Glomerular endothelial cell (primary cell): Measurements from ENCODE around the gene ELSPBP1. TPM values are rescaled to one million over a fixed set of nuclear protein-coding genes. Genes with fewer than 3 reads are reported as not detected.
"Not testable (repeated sequence)": the region's sequence is repeated elsewhere in the genome, so short reads cannot be mapped to it uniquely, and the experiment has no call there.

Source experiments
- DNase-seq: peaks from one replicate; pipeline ENCODE4 v3.0.0-alpha.2; 2011; ENCODE audit warnings: low read depth, low spot score; ENCODE audit errors: extremely low read depth
- total RNA-seq: library from RNA; depleted of rRNA; stranded (reverse); fragments of >200 nt; gene quantifications from 2 replicates; pipeline ENCODE4 v1.2.3, GENCODE V29; 2015

ELSPBP1 gene
- not detected in 2 replicates for total RNA-seq

DNA sequence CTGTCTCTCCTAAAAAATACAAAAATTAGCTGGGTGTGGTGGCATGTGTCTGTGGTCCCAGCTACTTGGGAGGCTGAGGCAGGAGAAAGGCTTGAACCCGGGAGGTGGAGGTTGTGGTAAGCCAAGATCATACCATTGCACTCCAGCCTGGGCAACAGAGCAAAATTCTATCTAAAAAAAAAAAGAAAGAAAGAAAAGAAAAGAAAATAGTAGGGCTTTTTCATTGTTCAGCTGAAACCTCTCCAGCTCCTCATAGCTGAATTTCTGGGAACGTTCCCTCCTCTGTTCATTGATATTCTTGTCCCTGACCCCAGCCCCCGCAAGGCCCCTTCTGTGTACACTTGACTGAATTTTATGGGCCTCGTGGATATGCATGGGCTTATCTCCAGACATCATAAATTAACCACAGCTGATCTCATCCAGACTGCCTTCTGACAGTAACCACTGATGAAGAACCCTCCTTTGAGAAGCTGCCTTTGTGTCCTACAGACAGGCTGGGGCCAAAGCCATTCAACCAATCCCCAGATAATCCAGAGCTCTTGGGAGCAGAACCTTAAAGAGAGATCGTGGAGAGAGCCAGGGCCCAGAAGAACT lies at the start of gene ELSPBP1:
TSS of gene ELSPBP1 (plus strand) at position 424 of the 594 bp plus-strand sequence. CDS start 14,036 bp downstream, outside the sequence.
- no peak for DNase-seq

DNA sequence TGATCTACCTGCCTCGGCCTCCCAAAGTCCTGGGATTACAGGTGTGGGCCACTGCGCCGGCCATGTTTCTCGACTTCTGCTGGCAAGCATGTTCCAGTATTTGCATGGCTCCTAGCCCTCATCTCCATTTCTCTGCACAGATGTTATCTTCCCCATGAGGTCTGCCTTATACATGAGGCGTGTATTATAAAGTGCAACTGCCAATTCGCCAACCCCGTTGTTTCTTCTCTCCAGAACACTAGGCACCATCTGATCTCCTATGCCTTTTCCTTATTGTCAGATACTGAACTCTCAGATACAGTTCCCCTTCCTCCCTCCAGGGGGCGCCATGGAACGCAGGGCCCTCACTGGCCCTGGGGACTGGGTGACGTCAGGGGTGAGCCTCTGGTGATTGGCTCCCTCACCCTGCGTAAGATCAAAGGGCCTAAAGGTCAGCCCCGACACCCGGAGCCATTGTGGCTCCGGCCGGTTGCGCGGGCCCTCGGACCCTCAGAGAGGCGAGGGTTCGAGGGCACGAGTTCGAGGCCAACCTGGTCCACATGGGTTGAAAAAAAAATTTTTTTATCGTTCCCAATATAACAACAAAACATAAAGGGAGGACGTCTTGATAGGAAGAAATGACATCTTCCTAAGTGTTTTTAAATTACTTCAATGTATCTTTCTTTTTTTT lies 44.4 kb upstream of the ELSPBP1 start:
- DNase-seq: not testable (repeated sequence)

DNA sequence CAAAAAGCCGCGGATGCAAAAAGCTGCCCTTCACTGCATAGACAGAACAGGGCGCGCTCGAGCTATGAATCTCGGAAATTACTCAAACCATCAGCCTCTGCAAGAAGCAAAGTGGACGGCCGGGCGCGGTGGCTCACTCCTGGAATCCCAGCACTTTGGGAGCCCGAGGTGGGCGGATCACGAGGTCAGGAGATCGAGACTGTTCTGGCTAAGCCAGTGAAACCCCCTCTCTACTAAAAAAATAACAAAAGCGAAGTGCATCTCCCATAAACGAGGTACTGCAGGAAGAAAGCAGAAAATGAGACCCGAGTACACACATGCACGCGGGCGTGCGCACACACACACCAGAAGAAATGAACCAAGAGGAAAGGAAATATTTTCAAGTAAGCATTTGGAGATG lies 42.3 kb upstream of the ELSPBP1 start:
- not testable (repeated sequence) for DNase-seq

DNA sequence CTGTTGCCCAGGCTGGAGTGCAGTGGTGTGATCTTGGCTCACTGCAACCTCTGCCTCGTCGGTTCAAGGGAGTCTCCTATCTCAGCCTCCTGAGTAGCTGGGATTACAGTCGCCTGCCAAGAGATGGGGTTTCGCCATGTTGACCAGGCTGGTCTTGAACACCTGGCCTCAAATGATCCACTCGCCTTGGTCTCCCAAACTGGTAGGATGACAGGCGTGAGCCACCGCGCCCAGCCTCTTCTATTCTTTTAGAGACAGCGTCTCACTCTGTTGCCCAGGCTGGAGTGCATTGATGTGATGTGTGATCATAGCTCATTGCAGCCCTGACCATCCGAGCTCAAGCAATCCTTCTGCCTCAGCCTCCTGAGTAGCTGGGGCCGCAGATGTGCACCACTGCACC lies 38.5 kb upstream of the ELSPBP1 start:
- DNase-seq: not testable (repeated sequence)

DNA sequence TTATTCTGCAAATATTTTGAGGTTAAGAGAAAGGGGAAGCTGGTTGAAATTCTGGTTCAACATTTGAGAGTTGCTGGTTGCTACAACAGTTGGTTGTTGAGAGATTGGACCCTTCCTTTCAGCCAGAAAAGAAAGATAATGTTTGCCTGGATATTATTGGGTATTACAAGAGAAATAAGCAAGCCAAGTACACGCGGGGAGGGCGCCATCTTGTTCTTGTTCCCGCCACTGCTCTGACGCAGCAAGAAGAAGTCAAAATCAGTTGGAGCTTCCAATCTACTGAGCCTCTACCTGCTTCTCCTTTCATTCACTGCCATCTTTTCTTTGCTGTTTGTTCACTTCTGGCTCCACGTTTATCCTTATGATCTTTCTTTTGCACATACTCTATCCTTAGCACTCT lies 20.9 kb upstream of the ELSPBP1 start:
- DNase-seq: no peak

DNA sequence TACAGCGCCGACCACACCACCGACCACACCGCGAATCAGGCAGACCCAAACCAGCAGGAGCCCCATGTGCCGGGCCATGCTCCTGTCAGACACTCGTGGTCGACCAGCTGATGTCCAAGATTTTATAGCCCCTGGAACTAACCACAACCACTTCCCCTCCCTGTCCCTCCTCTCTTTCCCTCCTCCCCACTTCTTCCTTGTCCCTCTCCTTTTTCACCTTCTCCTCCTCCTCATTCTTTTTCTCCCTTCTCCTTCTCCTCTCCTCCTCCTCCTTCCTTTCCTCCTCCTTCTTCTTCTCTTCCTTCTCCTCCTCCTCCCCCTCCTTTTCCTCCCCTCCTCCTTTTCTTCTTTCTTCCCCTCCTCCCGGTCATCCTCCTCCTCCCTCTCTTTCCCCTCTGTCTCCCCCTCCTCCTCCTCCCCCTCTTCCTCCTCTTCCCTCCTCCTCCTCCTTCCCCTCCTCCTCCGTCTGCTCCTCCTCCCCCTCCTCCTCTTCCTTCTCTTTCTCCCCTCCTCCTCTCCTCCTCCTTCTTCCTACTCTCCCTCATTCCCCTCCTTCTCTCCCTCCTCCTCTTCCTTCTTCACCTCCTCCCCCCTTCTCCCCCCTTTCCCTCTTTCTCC lies 3.1 kb upstream of the ELSPBP1 start:
- DNase-seq: no peak

DNA sequence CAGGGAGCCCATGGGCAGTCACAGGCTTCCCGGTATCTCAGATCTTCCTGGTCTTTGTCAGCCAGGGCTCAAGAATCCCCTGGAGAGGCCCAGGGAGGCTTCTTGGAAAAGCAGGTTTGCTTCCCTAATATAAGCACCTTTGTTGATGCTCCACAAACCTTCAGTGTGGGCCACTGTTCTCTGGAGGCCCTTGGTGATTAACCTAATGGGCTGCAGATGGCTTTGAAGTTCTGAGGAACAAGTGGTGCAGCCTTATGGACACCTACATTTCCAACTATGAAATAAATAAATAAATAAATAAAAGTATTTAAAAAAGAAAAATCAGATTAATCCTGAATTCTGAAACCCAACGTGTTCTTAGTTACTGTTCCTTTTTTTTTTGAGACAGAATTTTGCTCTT lies 2.4 kb upstream of the ELSPBP1 start, which contains the start of gene BSPH1:
TSS of gene BSPH1 (minus strand) at position 101 of the 400 bp plus-strand sequence. CDS start at position 12, 89 bp downstream.
- no peak for DNase-seq

DNA sequence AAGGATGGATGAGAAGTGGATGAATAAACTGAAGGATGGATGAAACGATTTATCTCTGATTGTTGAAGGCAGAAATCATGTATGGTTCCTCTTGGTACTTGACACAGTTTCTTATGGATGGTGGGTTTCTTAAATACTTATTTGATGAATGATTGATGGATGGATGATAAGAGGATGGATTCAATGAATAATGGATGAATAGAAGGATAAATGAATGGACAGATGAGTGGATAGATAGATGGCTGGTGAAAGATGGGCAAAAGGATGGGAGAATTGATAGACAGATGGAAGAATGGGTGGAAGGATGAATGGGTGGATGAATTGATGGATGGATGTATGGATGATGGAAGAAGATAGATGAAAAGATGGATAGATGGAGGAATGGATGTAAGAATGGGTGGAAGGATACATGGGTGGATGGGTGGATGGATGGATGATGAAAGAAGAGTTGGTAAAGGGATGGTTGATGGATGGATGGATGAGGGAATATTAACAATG lies 1.8 kb downstream of the ELSPBP1 start:
- no peak for DNase-seq

DNA sequence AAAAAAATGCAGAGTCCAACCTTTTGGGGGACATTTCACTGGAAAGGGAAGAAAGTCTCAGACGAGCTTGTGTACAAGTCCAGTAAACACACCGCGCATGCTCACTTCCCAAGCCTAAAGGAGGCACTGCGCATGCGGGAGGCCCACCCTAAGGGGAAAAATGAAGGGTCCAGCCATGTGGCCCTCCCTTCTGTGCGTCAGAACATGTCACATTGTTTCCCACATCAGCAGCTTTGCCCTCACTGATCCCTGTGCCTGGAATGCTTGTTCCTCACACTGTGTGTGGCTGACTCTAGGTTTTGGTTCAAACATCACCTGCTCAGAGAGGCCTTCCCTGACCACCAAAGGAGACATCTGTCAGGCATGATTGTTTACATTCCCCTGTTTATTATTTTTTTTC lies 4.4 kb downstream of the ELSPBP1 start:
- no peak for DNase-seq

DNA sequence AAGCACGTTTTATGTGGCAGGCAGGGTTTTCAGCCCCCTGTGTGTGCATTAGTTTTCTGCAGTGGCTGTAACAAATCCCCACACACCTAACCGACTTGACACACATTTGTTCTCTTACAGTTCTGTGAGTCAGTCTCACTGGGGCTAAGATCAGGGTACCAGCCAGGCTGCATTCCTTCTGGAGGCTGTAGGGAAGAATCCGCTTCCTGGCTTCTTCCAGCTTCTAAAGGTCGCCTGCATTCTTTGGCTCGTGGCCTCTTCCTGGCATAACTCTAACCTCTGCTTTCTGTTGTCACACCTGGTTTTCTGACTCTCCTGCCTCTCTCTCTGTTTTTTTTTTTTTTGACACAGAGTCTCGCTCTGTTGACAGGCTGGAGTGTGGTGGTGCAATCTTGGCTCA lies 6.4 kb downstream of the ELSPBP1 start:
- DNase-seq: no peak

DNA sequence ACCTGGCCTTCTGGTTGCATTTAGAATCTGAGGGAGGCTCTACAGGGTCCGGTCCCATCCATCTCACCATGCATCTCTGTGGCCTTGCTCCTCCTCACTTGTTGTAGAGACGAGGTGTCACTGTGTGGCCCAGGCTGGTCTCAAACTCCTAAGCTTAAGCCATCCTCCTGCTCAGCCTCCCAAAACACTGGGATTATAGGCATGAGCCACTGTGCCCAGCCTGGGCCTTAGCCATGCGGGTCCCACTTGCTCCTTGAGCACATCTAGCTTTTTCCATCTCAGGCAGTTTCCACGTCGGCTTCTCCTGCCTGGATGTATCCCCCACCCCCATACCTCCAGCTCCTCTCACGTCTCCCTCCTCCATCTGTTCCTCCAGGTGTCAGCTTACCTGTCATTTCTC lies 9.8 kb downstream of the ELSPBP1 start:
- no peak for DNase-seq

DNA sequence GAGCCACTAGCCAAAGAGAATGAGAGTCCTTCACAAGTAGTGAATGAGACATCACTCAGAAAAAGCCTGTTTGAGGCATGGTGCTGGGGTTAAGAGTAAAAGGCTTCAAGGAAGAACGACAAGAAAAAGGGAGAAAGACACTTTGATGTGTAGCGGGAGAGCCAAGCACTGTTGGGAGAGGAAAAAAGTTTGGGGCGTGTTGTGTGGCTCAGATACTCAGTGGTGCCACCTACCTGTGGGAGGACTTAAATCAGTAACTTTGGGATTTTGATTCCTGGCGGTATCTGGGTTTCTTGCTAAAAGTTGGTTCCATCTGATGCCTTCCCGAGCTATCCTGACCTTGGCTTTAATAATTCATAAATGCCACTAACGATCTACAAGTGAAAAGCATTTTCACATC lies 12.3 kb downstream of the ELSPBP1 start:
- no peak for DNase-seq

DNA sequence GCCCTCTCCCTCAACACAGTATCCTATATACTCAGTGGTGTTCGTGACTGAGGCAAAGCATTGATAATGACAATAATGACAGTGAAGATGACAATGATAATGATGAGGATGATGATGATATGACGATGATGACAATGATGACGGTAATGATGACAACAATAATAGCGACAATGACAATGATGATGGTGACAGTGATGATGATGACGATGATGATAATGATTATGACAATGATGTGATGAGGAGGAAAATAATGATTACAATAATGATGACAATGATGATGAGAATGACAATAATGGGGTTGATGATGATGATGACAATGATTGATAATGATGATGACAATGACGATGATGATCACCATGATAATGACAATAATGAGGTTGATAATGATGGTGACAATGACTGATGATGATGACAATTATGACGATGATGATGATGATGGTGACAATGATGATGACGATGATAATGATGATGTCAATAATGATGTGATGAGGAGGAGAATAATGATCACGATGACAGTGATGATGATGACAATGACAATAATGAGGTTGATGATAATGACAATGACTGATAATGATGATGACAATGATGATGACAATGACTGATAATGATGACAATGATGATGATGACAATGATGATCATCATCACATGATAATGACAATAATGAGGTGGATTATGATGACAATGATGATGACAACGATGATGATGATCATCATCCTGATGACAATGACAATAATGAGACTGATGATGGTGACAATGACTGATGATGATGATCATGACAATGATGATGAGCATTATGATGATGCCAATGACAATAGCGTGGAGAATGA lies 16.7 kb downstream of the ELSPBP1 start:
- DNase-seq: no peak

DNA sequence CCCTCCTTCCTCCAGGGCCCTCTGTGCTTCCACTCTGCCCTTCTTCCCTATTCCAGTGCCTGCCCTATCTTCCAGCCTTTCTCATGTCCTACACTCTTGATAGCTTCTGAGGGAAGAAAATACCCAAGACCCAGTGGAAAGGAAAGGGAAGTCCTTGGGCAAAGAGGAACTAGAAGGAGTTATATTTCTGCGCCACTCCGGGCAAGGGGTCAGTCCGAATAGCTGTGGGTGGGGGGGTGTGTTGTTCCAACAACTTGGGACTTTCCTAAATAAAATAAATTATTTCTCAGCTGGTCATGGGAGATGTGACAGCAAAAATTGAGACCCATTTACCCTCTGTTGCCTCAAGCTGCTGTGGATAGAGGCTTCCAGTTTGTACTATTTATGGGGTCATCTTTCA lies 26.3 kb downstream of the ELSPBP1 start:
- DNase-seq: no peak

DNA sequence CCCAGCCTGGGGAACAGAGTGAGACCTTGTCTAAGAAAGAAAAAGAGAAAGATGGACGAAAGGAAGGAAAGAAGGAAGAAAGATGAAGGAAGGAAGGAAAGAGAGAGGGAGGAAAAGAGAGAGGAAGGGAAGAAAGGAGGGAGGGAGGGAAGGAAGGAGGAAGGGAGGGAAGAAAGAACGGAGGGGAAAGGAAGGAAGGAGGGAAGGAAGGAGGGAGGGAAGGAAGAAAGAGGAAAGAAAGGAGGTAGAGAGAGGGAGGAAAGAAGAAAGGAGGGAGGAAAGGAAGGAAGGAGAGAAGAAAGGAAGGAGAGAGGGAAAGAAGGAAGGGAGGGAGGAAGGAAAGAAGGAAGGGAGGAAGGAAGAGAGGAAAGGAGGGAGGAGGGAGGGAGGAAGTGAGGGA lies 28.6 kb downstream of the ELSPBP1 start:
- DNase-seq: no peak

DNA sequence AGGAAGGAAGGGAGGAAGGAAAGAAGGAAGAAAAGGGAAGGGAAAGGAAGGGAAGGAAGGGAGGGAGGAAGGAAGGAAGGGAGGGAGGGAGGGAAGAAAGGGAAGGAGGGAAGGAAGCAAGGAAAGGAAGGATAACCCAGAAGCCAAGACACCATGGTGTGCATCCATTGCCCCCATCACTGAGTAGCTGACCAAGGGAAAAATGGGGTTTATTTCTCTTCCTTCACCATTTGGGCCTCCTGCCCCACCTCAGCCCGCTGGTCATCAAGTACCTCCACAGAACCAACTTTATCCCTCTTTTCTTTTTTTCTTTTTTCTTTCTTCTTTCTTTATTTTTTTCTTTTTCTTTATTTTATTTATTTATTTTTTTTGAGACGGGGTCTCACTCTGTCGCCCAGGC lies 29.1 kb downstream of the ELSPBP1 start:
- no peak for DNase-seq

DNA sequence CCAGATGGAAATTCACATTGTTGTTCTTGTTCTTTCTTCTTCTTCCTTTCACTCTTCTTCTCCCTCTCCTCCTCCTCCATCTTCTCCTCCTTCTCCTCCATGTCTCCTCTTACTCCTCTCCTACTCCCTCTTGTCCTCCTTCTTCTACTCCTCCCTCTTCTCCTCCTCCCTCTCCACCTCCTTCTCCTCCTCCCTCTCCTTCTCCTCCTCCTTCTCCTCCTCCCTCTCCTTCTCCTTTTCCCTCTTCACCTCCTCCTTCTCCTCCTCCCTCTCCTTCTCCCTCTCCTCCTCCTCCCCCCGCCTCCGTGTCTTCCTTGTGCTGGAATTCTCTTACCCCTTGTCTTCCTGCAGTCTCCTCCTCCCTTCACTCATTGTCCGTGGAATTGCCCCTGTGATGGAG lies 31.0 kb downstream of the ELSPBP1 start:
- DNase-seq: no peak

DNA sequence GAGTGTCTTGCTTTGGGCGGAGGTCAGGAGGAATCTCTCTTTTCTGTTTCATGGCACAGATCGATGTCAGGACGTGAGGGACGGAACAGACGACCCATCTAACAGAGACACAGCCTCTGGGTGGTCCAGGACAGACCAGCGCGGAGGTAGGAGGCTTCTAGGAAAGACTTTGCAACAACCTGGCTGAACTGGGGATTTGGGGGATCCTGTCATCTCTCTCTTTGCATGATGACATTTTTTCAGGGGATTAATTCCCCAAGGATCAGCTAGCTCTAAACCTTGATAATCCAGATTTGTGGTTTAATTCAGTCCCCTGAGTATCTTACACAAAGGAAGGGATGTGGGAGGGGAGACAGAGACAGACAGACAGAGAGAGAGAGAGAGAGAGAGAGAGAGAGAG lies 35.0 kb downstream of the ELSPBP1 start:
- DNase-seq: no peak

DNA sequence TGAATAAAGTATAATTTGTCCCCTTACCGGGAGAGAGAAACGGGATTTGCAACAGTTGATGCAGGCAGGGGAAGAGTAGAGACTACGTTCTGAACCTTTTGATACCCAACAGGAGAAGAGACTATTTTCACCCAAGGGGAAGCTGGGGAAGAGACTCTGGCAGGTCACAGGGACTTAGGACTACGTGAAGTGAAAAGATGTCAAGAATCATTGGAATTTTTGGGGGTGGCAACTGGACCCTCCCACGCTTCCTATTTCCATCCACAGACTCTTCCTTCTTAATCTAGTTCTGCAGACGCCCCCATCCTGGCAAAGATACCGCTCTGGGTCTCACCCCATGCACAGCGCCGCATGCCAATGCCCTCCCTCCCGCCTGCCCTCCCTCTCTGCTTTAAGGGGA lies 35.6 kb downstream of the ELSPBP1 start:
- DNase-seq: no peak

DNA sequence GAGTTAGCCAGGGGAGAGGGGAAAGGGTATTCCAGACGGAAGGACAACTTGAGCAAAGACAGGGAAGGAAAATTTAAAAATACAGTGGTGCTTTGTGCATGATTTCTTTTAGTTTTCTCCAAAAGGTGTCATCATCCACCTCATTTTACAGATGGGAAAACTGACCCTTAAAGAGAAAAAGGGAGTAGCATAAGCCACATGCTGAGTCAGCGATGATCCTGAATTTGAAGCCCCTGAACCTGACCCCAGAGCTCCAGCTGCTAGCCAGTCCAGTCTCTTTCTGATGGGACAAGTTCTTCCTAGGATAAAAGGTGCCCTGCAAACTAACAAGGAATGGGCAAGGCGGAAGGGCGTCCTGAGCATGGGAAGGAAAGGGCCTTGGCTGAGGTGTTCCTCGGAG lies 39.2 kb downstream of the ELSPBP1 start:
- DNase-seq: no peak

DNA sequence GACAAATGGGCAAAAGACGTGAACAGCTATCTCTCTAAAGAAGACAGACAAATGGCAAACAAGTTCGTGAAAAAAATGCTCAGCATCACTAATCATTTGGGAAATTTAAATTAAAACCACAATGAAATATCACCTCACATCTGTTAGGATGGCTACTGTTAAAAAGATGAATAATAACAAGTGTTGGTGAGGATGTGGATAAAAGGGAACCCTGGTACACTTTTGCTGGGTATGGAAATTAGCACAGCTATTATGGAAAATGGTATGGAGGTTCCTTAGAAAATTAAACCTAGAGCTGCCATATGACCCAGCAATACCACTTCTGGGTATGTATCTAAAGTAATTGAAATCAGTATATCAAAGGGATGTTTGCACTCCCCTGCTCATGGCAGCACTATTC lies 42.3 kb downstream of the ELSPBP1 start:
- no peak for DNase-seq
